HG02623 (cell line): ENCODE results near the gene DKK3.

ENCODE experiments used
- ATAC-seq: cut with Tn5 transposase; IDR thresholded peaks from one replicate; pipeline ENCODE4 v1.9.1; 2021; ENCODE audit warnings: moderate library complexity; ENCODE audit not compliant: unreplicated experiment

Gene DKK3

DNA sequence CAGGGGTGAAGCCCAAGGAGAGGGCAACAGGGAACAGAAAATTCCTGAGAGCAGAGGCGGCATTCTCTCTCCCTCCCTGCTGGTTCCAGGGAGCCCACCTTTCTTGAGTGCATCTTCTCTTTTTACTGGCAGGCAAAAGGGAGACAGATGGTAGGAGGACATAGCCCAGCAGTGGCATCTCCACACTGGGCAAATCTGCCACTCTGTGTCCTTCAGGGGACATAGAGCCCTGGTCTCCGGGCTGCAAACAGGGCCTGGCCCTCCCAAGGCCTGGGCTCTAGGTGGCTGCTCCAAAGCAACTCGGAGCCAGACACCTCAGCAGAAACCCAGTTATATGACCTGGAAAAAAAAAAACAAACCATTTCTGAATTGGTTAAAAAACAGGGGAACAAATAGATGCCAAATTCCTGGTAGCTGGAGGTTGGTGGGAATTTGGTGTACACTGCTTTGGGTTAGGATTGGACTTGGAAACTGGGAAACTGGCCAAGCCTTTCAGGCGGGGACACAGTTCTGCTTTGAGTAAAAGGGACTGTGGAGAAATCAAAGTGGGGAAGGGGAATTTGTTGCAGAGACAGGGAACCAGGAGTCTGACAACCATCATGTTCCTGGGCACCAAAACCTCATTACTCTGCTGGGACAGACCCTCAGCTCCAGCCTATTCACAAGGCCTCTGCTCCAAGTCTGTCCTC, 23.6 kb upstream of the DKK3 start:
- ATAC-seq: no peak

DNA sequence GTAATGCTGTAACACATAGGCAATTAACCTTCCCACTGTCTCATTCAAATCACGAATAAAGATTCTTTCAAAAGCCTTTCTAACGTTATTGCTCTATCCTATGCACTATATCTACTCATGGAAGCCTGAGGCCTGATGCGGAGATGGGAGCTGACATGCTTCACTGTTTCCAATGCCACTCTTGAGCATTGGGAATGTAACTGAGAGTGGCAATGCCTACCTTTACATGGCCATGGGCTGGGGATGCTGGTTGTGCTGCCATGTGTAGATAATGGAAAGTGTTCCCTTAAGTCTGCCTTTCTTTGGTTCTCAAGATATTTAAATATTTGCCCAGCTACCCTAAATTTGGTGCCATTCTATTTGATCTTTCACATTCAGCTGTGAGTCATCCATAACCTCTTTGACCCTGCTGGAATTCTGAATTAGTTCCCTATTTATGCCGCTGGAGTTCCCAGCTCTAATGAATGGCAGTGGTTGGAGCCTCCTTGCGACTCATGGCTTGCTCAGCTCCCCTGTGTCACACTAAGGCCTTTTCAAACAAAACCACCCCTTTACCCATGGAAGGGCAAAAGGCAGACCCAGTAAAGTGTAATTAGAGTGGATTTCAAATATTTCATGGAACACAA, 21.4 kb upstream of the DKK3 start:
- ATAC-seq: no peak

DNA sequence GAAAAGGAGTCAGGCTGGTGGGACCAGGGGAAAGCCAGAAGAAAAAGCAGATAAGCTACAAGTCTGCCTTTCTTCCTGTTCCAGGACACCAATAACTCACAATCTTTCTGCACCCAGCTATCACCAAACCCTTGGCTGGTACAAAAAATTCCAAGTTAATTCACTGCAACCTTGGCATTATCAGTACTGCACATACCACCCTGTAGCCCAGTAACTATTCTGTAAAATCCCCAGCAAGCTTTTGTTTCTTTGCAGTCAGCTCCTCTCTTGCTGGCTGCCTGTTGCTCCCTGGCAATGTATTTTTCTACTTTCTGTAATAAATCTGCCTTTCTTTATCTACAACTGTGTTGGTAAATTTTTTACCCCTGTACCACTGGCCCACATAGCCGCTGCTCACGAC, 20.7 kb upstream of the DKK3 start:
- no peak for ATAC-seq

DNA sequence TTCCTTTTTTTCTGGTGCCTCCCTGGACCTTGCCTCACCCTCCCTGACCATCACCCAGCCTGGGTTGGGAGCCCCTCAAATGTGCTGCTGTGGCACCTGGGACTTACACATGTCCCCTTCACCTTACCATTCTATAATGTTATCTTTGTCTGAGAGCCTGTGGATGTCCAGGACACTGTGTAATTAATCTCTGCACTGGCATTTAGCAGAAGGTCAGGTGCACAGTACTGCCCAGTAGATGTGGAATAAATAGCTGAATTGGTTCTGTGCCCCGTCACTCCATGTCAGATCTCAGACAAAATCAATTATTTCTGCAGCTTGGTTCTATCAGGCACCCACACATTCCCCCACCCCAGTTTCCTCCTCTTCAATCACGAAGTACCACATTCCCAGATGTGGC, 19.9 kb upstream of the DKK3 start:
- ATAC-seq: no peak

DNA sequence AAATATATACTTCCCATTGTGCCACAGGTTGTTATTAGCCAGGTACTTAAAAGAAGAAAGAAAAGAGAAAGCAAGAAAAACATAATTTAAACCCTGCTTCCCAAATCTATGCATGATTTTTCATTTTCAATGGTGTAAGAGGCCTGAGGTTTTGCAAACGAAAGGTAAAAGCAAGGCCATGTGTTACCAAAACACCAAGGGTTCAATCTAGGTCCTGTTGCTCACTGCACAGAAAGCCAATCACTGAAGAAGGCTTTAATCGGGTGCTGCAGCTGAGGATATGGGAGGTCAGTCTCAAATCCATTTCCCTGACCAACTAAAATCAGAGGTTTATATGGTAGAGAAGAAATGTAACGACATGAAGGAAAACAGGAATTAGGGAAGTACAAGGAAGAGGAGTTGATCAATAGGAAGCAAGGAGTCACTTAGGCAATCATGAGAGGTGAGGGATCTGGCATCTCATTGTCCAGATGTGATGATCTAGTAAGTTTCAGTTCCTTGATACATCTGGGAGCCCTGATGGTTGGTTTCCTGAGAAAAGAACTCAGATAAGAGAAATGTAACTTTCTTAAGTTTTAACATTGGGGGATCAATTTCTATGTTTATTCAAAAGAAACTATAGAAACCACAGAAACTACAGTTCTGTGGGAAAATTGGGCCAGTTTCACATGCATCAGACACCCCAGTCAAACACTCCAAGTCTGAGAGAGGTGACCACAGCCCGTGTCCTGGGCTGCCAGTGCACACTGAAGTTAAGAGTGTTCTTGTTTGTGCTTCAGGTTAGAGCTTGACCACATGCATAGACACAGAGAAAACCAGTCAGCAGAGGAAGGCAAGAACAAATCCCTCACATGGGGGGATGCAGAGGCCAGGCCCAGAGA, 18.1 kb upstream of the DKK3 start:
- no peak for ATAC-seq

DNA sequence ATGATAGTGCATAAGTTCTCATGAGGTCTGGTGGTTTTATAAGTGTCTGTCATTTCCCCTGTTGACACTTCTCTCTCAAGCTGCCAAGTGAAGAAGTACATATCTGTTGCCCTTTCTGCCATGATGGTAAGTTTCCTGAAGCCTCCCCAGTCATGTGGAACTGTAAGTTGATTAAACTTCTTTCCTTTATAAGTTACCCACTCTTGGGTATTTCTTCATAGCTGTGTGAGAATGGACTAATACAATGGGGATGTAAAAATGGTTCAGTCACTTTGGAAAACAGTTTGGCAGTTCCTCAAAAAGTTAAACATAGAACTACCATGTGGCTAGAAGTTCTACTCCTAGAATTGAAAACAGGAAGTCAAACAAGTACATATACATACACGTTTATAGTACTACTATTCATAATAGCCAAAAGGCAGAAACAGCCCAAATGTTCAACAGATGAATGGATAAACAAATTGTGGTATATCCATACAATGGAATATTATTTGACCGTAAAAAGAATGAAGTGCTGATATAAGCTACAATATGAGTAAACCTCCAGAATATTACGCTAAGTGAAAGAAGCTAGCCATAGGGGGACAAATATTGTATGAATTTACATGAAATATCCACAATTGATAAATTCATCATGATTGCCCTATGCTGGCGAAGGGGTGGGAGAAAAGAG, 16.0 kb upstream of the DKK3 start:
- no peak for ATAC-seq

DNA sequence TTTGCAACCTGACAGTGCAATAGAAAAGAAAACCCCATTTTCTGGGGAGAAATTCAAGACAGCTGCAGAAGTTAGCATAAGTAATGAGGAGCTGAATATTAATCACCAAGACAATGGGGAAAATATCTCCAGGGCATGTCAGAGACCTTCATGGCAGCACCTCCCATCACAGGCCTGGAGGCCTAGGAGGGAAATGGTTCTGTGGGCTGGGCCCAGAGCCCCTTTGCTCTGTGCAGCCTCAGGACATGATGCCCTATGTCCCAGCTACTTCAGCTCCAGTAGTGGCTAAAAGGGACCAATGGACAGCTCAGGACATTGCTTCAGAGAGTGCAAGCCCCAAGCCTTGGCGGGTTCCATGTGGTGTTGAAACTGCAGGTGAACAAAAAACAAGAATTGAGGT, 14.6 kb upstream of the DKK3 start:
- ATAC-seq: no peak

DNA sequence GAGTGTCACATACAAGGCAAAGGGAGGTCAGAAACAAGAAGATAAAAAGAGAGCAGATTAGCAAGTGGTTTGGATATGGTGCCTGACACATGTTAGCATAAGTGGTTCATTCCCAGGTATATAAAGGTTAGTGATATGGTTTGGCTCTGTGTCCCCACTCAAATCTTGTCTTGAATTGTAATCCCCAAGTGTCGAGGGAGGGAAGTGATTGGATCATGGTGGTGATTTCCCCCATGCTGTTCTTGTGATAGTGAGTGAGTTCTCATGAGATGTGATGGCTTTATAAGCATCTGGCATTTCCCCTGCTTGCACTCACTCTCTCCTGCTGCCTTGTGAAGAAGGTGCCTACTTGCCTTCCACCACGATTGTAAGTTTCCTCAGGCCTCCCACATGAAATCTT, 12.1 kb upstream of the DKK3 start:
- ATAC-seq: no peak

DNA sequence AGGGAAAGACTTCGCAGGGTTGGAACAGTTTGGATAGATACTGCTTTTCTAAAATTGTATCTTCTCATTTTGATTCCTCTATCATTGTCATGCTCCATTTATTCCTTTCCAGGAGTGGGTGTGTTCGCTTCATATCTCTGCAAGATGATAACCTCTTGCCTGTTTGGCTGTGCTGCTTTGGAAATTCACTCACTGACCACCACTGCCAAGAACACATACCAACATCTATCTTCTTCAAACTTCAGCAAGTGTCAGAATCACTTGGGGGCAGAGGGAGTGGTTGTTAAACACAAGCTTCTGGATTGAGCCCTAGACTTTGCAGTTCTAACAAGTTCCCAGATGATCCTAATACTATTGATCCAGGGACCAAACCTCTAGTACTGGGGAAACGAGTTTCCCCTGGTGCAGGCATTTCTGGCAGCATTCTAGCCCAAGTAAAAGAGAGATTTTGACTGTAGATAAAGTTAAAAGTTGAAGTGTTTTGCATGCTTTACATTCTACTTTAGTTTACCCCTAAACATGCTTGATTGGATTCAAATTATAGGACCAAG, 11.5 kb upstream of the DKK3 start:
- no peak for ATAC-seq

DNA sequence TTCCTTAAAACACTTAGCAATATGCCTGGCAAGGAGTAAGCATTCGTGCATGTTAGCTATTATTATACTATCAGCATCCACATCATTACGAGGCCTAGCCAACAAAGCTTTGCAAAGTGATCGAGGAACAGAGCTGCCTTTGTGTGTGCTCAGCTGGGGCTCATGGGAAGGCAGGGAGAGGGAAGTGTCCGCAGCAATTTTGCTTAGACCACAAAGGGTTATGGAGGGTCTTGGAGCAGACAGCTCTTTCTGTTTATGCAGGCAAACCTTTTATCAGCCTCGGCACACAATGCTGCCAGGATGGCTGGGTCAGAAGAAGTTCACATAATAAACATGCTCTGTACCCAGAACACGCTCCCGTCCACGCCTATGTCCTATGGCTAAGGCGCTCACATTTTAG, 10.9 kb upstream of the DKK3 start:
- no peak for ATAC-seq

DNA sequence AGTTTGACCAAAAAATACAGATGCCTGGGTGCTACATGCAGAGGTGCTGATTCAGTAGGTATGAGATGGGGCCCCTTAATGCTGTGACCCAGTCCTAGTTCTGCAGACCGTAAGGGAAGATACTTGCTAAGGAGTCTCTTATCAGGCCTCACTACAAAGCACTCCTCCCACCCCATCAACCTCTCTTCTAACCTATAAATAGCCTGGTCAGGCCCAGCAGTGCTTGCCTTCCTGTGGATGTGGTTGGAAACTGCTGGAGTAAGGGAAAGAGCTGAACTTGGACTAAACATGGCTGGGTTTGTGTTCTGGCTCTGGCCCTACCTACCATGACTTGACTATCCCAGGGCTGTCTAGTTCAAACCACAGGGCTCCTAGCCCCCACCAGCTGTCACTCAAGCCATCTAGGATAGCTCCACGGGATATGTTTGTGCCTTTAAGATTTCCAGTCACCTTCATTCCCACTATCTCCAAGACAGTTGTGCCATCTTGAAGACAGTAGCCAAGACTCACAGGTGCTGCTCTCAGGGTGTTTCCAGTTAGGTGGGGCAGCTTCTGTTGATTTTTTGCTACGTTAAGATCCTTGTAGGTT, 9.5 kb upstream of the DKK3 start:
- no peak for ATAC-seq

DNA sequence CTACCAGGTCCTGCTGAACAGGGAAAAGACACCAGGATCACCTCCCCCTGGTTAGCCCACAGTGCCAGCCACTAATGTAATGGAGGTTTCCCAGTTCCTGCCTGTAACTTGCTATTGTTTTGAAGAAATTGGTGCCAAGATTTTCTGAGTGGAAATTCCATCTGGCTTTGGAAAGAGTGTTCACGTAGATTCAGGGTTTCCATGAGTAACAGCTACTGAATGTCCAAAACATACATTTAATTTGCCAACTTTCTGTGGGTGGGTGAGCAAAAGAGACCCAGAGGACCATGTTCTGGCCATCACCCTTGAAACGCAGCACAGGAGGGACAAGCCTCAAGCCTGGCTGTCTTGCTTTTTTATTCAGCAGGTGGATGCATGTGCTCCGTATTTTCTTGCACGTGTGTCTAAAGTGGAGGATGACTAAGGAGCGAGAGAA, 8.8 kb upstream of the DKK3 start:
- no peak for ATAC-seq

DNA sequence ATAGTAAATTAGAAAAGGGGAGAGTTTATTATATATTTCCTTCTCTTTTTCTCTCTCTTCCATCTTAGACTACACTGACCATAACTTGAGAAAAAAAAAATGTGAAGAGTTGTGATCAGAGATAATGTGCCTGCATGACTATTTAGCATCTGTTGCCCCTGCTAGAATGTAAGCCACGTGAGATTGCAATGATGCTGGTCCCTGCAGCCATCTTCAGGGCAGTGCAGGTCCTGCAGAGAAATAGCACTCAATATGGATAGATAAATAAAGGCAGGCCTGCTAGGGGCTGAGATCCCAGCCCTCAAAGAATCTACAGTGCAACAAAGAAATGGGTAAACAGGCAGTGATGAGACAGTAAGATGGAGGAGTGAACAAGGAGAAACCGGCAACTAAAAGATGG, 7.8 kb upstream of the DKK3 start:
- ATAC-seq: no peak

DNA sequence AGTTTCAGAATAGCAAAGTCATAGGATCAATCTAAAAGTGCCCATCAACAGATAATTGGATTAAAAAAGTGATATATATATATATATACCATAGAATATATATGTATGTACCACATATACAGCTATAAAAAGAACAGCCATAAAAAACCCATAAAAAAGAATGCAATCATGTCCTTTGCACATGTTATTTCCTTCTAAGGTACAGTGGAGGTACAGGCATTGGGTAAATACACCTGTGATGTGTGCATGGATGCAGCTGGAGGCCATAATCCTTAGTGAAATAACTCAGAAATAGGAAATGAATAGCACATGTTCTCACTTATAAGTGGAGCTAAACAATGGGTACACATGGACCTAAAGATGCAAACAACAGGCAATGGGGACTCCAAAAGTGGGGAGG, 7.1 kb upstream of the DKK3 start:
- ATAC-seq: no peak

DNA sequence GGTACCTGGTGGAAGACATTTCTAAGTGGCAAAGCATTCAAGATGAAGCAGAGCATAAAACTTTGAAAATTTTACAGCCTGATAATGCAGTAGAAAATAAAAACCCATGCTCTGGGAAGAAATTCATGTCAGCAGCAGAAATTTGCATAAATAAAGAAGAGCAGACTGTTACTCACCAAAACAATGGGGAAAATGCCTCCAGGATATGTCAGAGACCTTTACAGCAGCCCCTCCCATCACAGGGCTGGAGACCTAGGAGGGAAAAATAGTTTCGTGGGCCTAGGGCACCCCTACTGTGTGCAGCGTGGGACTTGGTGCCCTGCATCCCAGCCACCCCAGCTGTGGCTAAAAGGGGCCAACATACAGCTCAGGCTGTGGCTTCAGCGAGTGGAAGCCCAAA, 5.4 kb upstream of the DKK3 start:
- ATAC-seq: no peak

DNA sequence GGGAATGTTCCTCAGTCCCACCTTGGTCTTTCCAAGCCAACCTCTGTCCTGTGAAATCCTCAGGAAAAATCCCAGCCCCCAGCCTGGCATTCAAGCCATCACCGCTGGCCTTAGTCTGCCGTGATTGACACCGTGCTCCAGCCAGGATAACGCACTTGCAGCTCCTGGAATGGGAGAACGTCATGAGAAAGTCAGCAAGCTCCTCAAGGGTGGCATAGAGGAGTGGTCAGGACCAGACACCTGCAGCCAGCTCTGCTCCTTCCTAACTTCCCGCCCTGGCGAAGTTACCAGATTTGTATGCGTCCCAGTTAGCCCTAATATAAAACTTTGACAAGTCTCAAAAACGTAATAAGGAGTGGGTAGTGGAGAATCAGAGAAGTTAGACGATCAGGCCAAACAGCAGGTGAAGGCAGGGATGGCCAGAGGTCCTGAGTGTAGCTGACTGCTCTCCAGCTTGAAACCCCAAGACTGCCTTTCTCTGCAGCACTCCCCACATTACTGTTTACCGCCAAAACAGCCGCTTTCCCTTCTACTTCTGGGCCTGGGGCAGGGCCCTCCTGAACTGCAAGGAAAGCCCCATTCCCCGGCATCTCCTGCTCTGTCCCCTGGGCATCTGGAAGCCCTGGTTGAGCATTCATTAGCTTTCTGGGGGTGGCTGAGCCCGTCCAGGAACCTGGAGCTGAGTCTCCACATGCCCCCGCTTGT, 1.3 kb upstream of the DKK3 start:
- no peak for ATAC-seq

DNA sequence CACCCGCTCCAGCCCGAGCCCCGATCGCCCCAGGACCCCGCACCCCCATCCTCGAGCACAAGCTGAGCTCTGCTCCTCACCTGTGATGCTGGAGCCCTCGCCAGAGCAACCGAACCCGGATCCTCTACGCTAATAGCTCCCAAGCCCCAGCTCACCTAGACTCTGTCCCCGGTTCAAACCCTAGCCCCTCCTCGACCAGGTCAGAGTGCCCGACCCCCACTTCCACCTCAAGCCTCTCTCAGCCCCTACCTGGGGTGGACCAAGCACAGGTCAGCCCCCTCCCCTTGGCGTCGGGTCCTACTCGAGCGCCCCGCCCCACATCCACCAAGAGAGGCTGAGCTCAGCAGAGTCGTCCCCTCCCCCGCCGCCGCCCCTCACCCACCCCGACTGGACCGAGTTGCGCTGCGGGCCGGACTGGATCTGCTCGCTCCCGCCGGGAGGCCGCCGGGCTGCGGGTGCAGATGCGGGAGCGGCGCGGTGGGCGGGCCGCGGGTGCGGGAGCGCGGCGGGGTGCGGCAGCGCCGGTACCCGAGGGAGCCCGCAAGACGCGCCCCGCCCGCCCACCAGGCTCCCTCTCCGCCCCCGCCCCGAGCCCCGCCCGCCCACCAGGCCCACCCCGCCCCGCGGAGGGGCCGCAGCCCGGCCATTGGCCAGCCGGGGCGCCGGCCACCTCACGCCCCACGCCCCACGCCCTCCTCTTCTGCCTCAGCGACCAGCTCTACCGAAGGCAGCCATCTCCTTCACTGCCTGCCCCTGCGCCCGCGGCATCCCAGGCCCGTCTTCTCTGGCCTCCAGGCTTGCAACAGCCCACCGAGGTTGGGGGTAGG, 577 bp upstream of the DKK3 start:
- no peak for ATAC-seq

DNA sequence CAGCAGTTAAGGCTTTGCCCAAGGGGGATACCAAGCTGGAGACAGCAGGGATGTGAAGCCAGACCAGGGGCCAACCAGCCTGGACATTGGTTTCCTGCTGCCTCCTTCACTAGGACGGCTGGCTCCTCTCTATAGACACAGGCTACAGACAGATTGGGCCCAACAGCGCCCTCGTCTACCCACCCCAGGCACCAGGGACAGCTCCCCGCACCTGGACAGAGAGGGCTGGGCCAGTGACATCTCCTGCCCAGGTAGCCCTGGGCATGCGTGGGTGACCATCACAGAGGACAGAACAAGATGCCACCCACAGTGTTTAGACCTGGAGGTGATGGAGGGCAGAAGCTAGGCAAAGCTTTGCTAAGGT, 1.2 kb downstream of the DKK3 start:
- ATAC-seq: no peak

DNA sequence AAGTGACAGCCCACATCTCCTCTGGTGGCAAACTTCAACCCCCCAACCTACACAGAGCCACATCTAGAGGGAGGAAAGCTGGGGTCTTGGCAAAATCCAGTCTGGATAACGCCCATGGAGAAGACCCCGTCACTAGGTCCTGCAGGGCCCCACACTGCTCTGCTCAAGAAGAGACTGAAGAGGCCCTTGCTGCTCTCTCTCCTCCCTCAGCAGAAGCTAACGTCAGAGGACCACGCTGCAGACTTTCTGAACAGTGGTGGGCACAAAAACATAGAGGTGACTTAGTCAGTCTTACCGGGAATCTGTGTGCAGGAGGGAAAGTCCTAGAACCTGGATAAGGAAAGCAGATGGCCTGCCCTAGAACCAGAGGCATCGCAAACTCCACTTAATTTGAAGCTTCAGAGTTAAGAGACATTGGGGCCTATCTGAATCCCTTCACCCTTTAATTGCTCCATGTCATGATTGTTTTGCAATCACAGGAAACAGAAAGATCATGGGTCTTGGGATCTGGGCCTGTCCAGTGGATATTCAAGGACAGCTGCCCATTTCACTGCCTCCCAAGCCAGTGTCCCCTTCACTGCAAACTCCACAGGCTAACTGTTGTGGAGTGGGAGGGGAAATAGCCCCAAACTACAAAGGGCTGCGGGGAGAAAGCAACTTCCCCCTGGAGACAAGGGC, 1.7 kb downstream of the DKK3 start:
- no peak for ATAC-seq
